ENCODE measurements around the gene CYP39A1.

The CYP39A1 gene

GRCh38 chr6:46652603-46653438, at the start of gene CYP39A1, which contains the start of gene SLC25A27:
TSS of gene CYP39A1 (minus strand) at chr6:46652818. CDS start at chr6:46652582, 236 bp downstream.
TSS of gene SLC25A27 (plus strand) at chr6:46652975. CDS start at chr6:46653193, 218 bp downstream.
- DNase-seq, result peak; percentile 79

- DNase-seq, result no peak
These were observed 47.4 kb upstream of the CYP39A1 start for GRCh38 chr6:46699970-46700369.

GRCh38 chr6:46690911-46691451, 38.4 kb upstream of the CYP39A1 start:
- DNase-seq, result no peak

GRCh38 chr6:46690141-46690755, 37.6 kb upstream of the CYP39A1 start:
- DNase-seq, result no peak

- no peak for DNase-seq
These were observed 37.0 kb upstream of the CYP39A1 start for GRCh38 chr6:46689657-46690056.

GRCh38 chr6:46688966-46689335, 36.3 kb upstream of the CYP39A1 start:
- DNase-seq, result no peak

GRCh38 chr6:46688117-46688965, 35.7 kb upstream of the CYP39A1 start:
- DNase-seq, result no peak

GRCh38 chr6:46687619-46688097, 35.0 kb upstream of the CYP39A1 start, which contains the start of gene TDRD6:
TSS of gene TDRD6 (plus strand) at chr6:46687885. CDS start at chr6:46688129, 244 bp downstream.
- DNase-seq, result no peak

- DNase-seq, result no peak
These were observed 32.2 kb upstream of the CYP39A1 start for GRCh38 chr6:46684771-46685170.

GRCh38 chr6:46677314-46677654, 24.7 kb upstream of the CYP39A1 start:
- no peak for DNase-seq

GRCh38 chr6:46676604-46677313, 24.1 kb upstream of the CYP39A1 start:
- no peak for DNase-seq

- no peak for DNase-seq
These were observed 21.8 kb upstream of the CYP39A1 start for GRCh38 chr6:46674410-46674809.

- no peak for DNase-seq
These were observed 14.8 kb upstream of the CYP39A1 start for GRCh38 chr6:46667377-46667776.

- no peak for DNase-seq
These were observed 8.9 kb upstream of the CYP39A1 start for GRCh38 chr6:46661483-46661882.

GRCh38 chr6:46657642-46658041, 5.0 kb upstream of the CYP39A1 start:
- DNase-seq, result no peak

- DNase-seq, result no peak
These were observed 3.2 kb upstream of the CYP39A1 start for GRCh38 chr6:46655803-46656202.

GRCh38 chr6:46653439-46654195, 999 bp upstream of the CYP39A1 start:
- DNase-seq, result no peak

- no peak for DNase-seq
These were observed 401 bp downstream of the CYP39A1 start for GRCh38 chr6:46652232-46652602.

- no peak for DNase-seq
These were observed 802 bp downstream of the CYP39A1 start for GRCh38 chr6:46651816-46652215.

- no peak for DNase-seq
These were observed 1.6 kb downstream of the CYP39A1 start for GRCh38 chr6:46651006-46651405.

GRCh38 chr6:46648869-46649492, 3.6 kb downstream of the CYP39A1 start:
- no peak for DNase-seq
